H1 (cell line): ENCODE measurements around the gene PLAC1. TPM values are rescaled to one million over a fixed set of nuclear protein-coding genes. Genes with fewer than 3 reads are reported as not detected.

Experiments
- polyA plus RNA-seq, 7 experiments: library from polyadenylated mRNA; depleted of rRNA in 3 of 7; stranded (reverse) in 5 of 7; unstranded in 2 of 7; fragments of >200 nt in 5 of 7; fragments of 200-250 nt in 2 of 7; gene quantifications; 1 replicate in 5 of 7; 2 replicates in 1 of 7; 4 replicates in 1 of 7; pipeline versions ENCODE4 v1.2.1 to v1.2.3, GENCODE V29; 2011 to 2013; ENCODE audit warnings: missing spikeins in 2 of 7, mixed read lengths in 2 of 7
- total RNA-seq: library from RNA; stranded (reverse); fragmentation: NEBNext Ultra II Directional; extraction: Animal tissue kit (Norgen Biotek cat#: 25700); gene quantifications from 2 replicates; pipeline ENCODE4 v1.2.1, GENCODE V29; 2021
- TF ChIP-seq, protein P1 (sequence below): fragments of 300-600 bp; sonication (generic); IDR thresholded peaks from 2 replicates; pipeline ENCODE4 v1.7.1; 2012; ENCODE audit warnings: low read length, moderate library complexity, mild to moderate bottlenecking, inconsistent platforms; ENCODE audit not compliant: insufficient replicate concordance

PLAC1 gene
- total and polyA plus RNA-seq, 2 of the 8 experiments (the other 6 are each of a cell fraction or from before 2014, with no cell fraction given): 1.8 TPM; not detected in 1

DNA sequence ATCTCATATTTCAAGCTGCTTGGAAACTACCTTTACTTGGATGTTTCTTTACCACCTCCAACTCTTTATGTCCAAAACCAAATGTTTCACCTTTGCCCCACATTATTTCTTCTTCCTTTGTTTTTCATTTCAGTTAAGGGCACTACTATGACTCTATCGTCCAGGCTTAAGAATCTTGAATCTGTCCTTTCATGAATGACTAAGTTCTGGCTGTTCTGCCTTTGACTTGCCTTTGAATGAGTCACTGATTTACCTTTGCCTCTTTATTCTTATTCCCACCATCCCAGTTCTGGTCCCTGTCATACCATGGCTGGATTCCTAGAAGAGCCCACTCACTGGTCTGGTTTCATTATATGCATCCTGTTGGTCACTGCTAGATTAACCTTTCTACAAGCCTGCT, 30.6 kb upstream of the PLAC1 start (continued):
- TF ChIP-seq, protein P1, sequence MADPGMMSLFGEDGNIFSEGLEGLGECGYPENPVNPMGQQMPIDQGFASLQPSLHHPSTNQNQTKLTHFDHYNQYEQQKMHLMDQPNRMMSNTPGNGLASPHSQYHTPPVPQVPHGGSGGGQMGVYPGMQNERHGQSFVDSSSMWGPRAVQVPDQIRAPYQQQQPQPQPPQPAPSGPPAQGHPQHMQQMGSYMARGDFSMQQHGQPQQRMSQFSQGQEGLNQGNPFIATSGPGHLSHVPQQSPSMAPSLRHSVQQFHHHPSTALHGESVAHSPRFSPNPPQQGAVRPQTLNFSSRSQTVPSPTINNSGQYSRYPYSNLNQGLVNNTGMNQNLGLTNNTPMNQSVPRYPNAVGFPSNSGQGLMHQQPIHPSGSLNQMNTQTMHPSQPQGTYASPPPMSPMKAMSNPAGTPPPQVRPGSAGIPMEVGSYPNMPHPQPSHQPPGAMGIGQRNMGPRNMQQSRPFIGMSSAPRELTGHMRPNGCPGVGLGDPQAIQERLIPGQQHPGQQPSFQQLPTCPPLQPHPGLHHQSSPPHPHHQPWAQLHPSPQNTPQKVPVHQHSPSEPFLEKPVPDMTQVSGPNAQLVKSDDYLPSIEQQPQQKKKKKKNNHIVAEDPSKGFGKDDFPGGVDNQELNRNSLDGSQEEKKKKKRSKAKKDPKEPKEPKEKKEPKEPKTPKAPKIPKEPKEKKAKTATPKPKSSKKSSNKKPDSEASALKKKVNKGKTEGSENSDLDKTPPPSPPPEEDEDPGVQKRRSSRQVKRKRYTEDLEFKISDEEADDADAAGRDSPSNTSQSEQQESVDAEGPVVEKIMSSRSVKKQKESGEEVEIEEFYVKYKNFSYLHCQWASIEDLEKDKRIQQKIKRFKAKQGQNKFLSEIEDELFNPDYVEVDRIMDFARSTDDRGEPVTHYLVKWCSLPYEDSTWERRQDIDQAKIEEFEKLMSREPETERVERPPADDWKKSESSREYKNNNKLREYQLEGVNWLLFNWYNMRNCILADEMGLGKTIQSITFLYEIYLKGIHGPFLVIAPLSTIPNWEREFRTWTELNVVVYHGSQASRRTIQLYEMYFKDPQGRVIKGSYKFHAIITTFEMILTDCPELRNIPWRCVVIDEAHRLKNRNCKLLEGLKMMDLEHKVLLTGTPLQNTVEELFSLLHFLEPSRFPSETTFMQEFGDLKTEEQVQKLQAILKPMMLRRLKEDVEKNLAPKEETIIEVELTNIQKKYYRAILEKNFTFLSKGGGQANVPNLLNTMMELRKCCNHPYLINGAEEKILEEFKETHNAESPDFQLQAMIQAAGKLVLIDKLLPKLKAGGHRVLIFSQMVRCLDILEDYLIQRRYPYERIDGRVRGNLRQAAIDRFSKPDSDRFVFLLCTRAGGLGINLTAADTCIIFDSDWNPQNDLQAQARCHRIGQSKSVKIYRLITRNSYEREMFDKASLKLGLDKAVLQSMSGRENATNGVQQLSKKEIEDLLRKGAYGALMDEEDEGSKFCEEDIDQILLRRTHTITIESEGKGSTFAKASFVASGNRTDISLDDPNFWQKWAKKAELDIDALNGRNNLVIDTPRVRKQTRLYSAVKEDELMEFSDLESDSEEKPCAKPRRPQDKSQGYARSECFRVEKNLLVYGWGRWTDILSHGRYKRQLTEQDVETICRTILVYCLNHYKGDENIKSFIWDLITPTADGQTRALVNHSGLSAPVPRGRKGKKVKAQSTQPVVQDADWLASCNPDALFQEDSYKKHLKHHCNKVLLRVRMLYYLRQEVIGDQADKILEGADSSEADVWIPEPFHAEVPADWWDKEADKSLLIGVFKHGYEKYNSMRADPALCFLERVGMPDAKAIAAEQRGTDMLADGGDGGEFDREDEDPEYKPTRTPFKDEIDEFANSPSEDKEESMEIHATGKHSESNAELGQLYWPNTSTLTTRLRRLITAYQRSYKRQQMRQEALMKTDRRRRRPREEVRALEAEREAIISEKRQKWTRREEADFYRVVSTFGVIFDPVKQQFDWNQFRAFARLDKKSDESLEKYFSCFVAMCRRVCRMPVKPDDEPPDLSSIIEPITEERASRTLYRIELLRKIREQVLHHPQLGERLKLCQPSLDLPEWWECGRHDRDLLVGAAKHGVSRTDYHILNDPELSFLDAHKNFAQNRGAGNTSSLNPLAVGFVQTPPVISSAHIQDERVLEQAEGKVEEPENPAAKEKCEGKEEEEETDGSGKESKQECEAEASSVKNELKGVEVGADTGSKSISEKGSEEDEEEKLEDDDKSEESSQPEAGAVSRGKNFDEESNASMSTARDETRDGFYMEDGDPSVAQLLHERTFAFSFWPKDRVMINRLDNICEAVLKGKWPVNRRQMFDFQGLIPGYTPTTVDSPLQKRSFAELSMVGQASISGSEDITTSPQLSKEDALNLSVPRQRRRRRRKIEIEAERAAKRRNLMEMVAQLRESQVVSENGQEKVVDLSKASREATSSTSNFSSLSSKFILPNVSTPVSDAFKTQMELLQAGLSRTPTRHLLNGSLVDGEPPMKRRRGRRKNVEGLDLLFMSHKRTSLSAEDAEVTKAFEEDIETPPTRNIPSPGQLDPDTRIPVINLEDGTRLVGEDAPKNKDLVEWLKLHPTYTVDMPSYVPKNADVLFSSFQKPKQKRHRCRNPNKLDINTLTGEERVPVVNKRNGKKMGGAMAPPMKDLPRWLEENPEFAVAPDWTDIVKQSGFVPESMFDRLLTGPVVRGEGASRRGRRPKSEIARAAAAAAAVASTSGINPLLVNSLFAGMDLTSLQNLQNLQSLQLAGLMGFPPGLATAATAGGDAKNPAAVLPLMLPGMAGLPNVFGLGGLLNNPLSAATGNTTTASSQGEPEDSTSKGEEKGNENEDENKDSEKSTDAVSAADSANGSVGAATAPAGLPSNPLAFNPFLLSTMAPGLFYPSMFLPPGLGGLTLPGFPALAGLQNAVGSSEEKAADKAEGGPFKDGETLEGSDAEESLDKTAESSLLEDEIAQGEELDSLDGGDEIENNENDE: no peak
